ENCODE results near the gene EMC8. TPM values are rescaled to one million over a fixed set of nuclear protein-coding genes. Genes with fewer than 3 reads are reported as not detected.

Gene EMC8
- total and polyA plus RNA-seq, 10 of the 15 experiments (the other 5 are each of a cell fraction or from before 2014, with no cell fraction given), result 7.8 to 62.0 (median 33.5) TPM

DNA sequence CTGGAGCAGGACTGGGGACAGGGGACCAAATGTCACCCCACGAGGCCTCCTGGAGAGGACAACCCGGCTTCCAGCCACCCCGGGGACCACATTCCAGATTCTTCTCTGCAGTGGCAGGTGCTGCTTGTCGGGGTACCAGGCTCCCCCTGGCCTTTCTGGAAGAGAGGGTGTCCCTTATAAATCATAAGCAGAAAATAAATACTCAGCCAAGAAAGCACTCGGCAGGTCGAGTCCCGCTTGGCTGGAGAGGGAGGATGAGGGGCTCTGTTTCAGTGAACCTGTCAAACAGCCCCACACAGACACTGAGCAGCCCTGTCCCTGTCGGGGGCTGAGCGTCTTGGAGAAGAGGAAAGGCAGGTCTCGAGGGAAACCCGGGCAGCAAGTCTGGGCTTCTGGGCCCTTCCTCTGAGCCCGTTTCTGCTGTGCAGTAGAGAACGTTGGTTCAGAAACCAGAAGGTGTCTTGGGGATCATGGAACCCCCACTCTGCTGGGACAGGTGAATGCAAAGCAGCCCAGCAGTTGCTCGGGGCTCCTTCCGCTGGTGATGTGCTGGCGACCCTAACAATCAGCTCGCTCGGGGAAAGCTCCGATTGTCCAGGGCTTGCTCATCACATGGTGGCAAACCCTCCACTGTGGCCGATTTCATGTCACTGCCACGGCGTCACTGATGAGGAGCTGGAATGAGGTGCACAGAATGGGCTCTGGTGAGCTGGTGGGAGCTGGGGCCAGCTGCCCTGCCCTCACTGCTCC, 36.8 kb upstream of the EMC8 start (continued):
- TF ChIP-seq, protein P1, sequence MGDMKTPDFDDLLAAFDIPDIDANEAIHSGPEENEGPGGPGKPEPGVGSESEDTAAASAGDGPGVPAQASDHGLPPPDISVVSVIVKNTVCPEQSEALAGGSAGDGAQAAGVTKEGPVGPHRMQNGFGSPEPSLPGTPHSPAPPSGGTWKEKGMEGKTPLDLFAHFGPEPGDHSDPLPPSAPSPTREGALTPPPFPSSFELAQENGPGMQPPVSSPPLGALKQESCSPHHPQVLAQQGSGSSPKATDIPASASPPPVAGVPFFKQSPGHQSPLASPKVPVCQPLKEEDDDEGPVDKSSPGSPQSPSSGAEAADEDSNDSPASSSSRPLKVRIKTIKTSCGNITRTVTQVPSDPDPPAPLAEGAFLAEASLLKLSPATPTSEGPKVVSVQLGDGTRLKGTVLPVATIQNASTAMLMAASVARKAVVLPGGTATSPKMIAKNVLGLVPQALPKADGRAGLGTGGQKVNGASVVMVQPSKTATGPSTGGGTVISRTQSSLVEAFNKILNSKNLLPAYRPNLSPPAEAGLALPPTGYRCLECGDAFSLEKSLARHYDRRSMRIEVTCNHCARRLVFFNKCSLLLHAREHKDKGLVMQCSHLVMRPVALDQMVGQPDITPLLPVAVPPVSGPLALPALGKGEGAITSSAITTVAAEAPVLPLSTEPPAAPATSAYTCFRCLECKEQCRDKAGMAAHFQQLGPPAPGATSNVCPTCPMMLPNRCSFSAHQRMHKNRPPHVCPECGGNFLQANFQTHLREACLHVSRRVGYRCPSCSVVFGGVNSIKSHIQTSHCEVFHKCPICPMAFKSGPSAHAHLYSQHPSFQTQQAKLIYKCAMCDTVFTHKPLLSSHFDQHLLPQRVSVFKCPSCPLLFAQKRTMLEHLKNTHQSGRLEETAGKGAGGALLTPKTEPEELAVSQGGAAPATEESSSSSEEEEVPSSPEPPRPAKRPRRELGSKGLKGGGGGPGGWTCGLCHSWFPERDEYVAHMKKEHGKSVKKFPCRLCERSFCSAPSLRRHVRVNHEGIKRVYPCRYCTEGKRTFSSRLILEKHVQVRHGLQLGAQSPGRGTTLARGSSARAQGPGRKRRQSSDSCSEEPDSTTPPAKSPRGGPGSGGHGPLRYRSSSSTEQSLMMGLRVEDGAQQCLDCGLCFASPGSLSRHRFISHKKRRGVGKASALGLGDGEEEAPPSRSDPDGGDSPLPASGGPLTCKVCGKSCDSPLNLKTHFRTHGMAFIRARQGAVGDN (IDR thresholded peaks at IDR 0.05), result no peak
- no peak for TF ChIP-seq SUZ12 (IDR thresholded peaks at IDR 0.05; ENCODE audit: unreplicated experiment)
- TF ChIP-seq NRF1 (conservative IDR thresholded peaks at IDR 0.05; ENCODE audit: low read depth, low read length), result no peak
- no peak for TF ChIP-seq MYC (IDR thresholded peaks at IDR 0.05; ENCODE audit: insufficient read depth, insufficient read length, insufficient replicate concordance, low read length, severe bottlenecking)
- TF ChIP-seq BMI1 (IDR thresholded peaks at IDR 0.05; ENCODE audit: borderline replicate concordance), result no peak
- TF ChIP-seq, protein P2, sequence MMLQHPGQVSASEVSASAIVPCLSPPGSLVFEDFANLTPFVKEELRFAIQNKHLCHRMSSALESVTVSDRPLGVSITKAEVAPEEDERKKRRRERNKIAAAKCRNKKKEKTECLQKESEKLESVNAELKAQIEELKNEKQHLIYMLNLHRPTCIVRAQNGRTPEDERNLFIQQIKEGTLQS (IDR thresholded peaks at IDR 0.05; ENCODE audit: borderline replicate concordance, extremely low read depth, low read depth, low read length), result no peak
- TF ChIP-seq MYB (IDR thresholded peaks at IDR 0.05; ENCODE audit: borderline replicate concordance, low read depth, low read length), result no peak
- TF ChIP-seq EGR1 (IDR thresholded peaks at IDR 0.05; ENCODE audit: borderline replicate concordance in 1 of 2, low read depth in 2 of 2, low read length in 2 of 2), result no peak
- no peak for TF ChIP-seq SREBF1 (IDR thresholded peaks at IDR 0.05; ENCODE audit: low read length)
- TF ChIP-seq SRF (IDR thresholded peaks at IDR 0.05; ENCODE audit: low read depth in 2 of 2, low read length in 2 of 2), result no peak

All from GM12878 (cell line).